Activated T-cell treated with anti-CD3 and anti-CD28 coated beads for 4 hours (primary cell): ENCODE data around the gene SLC22A13.
"Not testable (repeated sequence)": the region's sequence is repeated elsewhere in the genome, so short reads cannot be mapped to it uniquely, and the experiment has no call there.

Experiments used
- DNase-seq: peaks from one replicate; pipeline ENCODE4 v3.0.0-alpha.2; 2020

The SLC22A13 gene

DNA sequence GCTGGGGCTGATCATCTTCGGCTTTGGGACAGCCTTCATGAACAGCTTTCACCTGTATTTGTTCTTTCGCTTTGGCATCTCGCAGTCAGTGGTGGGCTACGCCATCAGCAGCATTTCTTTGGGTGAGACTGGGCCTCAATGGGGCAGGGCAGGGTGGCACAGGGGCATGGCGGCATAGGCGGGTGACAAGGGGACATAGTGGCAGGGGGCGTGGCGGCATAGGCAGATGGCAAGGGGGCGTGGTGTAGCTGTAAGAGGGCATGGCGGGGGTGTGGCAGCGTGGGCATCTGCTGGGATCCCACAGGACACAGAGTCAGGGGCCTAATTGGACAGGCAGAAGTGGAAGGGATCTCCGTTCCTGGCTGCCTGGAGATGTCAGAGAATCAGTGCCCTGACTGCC lies 42.0 kb downstream of the SLC22A13 start:
- no peak for DNase-seq

DNA sequence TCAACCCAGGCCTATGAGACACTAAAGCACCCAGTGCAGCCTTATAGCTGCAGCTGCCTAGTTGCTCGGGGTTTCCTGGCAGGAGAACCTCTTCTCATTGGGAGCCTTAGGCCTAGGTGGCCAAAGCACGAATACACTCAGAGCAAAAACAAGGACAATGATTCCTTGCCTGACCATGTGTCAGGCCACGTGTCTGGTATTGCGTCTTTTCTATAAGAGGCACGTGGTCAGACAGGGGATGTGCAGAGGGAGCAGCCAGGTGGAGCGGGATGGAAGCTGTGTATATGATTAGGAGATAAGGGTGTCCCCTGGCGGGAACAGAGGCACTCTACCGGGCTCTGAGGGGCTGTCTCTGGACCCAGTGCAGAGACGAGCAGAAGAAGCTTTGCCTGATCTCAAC lies 42.8 kb downstream of the SLC22A13 start:
- no peak for DNase-seq

DNA sequence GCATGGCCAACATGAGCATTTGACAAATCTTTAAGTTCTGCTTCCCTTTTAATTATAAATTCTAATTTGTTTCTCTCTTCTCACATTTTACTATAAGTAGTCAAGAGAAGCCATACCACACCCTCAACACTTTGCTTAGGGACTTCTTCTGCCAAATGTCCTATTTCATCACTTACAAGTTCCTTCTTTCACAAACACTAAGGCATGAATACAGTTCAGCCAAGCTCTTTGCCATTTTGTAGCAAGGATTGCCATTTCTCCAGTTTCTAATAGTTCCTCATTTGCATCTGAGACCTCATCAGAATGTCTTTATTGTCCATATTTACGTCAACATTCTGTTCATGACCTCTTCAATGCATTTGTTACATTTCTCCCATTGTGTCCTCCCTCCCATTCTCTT lies 45.9 kb downstream of the SLC22A13 start:
- no peak for DNase-seq

GRCh38 chr3:38311941-38312340 lies 46.3 kb downstream of the SLC22A13 start:
- DNase-seq: no peak

GRCh38 chr3:38312356-38312755 lies 46.7 kb downstream of the SLC22A13 start:
- DNase-seq: no peak

- no peak for DNase-seq
Measured at GRCh38 chr3:38313263-38313662, 47.7 kb downstream of the SLC22A13 start.

- DNase-seq: no peak
Measured at GRCh38 chr3:38313695-38314094, 48.1 kb downstream of the SLC22A13 start.

DNA sequence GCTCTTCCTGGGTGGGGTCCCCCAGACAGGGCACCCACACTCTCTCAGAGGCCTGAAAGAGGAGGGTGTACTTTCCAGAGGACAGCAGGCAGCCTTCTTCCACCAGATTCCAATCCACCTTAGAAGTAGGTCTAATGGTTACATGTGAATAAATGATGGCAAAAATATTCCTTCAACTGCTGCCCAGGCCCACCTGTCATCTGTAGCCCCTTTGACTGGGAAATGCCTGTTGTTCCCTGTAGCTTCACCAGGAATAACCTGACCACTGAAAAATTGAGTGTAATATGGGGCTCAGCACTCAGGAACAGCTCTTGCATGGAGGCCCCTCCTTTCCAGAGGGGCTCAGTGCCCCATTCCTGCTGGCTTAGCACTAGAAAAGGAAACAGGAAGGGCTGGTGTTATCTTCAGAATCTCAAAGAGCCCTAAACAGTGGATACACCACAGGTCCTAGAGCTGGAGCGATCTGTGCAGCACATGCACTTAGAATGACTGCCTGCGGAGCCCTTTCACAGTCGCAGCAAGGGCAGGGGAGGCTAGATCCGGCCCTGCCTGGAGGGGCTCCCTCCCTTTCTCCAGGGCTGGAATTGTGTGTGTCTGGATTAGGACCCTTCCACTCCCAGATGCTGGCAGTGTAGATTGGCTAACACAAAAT lies 48.6 kb downstream of the SLC22A13 start:
- no peak for DNase-seq

- no peak for DNase-seq
Measured at GRCh38 chr3:38314764-38315487, 49.3 kb downstream of the SLC22A13 start.

DNA sequence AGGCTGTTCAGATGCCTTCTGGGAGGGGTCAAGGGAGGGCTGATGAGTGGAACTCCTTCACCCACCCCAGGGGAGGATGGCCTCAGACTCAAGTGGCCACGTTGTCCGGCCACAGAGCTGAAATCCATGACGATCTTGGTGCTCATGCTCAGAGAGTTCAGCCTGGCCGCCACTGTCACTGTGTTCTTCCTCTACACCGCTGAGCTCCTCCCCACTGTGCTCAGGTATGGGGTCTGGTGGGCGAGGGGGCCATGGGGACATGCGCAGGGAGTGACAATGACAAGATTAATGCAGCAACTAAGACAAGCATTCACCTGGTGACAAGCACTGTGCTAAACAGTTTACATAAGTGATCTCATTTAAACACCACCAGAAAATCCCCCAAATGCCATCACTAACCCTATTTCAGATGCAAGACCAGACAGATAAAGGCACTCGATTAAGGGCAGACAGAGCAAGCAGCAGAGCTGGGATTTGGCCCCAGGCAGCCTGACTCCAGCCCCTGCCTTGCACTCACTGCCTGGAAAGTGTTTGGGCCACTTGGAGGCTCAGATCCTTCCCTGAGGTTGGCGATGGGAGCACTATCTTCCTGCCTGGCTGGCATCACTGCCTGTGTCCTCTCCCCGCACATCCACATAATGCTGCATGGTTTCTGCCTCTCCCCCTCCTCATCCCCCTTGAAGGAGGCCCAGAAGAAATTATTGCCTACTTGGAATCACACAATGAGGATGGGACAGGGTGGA lies 50.0 kb downstream of the SLC22A13 start:
- no peak for DNase-seq

DNA sequence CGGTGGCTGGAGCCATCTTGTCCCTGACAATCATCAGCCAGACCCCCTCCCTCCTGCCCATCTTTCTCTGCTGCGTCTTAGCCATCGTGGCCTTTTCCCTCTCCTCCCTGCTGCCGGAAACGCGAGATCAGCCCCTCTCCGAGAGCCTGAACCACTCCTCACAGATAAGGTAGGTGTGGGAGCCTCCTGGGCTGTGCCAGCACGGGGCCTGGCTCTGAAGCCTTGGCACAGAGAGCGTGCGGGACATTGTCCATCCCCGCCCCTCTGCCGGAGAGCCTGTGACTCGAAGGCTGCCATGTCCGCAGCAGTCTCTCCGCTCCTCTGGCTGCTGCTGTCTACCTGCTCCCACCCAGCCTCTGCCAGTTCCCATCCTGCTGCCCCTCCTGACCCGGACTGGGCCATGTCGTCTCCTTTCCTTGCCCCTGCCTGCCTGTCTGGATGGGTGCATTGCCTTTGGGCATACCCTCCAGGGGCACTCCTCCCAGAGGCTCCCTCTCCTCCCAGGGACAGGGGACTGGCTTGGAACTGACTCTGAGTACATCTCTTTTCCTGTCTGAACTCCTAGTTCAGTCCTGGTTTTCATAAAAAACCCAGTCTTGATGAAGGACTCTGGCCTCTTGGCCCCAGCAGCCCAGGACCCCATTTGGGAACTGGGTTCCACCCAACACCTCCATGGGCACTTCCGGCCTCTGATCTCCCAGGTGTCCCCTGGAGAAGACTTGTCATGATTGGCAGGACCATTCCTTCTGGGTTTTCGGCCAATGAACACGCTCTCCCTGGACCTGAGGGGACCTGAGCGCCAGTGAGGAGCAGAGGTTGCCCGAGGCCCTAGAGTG lies 51.0 kb downstream of the SLC22A13 start:
- no peak for DNase-seq

- no peak for DNase-seq
Measured at GRCh38 chr3:38317192-38317759, 51.7 kb downstream of the SLC22A13 start.

GRCh38 chr3:38318766-38319671 lies 53.4 kb downstream of the SLC22A13 start:
- no peak for DNase-seq

DNA sequence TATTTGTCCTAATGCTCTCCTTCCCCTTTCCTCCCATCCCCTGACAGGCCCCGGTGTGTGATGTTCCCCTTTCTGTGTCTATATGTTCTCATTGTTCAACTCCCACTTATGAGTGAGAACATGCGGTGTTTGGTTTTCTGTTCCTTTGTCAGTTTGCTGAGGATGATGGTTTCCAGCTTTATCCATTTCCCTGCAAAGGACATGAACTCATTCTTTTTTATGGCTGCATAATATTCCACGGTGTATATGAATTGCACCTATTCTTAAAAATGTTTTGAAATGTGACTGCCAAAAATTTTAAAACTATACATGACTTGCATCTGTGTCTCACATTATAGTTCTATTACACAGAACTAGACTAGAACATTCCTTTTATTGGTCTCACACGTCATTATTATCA lies 55.0 kb downstream of the SLC22A13 start:
- not testable (repeated sequence) for DNase-seq

DNA sequence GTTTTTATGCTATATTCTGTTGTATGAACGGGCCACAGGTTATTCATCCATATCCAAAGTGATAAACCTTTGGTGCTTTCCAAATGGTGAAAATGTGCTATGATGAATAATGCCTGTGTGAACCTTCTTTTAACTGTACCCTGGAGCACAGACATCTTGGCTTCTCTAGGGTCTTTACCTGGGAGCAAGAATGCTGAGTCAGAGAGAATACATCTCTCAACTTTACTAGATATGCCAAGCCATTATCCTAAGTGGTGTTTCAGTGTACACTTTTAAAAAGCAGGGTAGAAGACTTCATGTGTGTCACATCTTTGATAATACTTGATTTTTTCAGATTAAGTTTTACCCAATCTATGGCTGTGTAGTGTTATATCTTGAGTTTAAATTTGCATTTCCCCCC lies 57.4 kb downstream of the SLC22A13 start:
- DNase-seq: no peak

- DNase-seq: no peak
Measured at GRCh38 chr3:38325256-38325655, 59.6 kb downstream of the SLC22A13 start.

DNA sequence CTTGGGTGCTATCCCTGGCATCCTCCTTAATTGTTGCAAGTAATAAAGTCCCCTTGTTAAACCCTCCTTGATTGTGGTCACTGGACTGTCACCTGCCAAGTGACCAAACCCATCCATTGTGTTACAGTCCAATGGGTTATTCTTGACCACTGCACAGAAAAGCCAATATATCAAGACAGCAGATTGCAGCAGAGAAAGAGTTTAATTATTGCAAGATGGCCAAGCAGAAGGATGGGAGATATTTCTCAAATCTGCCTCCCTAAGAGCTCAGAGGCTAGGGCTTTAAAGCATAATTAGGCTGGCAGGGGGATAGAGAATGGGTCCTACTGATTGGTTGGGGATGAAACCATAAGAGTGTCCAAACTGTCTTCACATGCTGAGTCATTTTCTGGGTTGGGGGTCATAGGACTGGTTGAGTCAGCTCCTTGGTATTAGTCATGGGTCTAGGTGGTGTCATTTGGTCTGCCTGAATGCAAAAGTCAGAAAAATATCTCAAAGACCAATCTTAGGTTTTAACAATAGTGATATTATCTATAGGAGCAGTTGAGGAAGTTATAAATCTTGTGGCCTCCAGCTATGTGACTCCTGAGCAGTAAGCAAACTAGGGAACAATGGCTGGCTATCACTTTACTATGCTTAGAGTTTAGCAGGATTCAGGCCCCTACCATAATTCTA lies 61.9 kb downstream of the SLC22A13 start:
- no peak for DNase-seq
